ENCODE measurements around the gene CCDC87.

DNA sequence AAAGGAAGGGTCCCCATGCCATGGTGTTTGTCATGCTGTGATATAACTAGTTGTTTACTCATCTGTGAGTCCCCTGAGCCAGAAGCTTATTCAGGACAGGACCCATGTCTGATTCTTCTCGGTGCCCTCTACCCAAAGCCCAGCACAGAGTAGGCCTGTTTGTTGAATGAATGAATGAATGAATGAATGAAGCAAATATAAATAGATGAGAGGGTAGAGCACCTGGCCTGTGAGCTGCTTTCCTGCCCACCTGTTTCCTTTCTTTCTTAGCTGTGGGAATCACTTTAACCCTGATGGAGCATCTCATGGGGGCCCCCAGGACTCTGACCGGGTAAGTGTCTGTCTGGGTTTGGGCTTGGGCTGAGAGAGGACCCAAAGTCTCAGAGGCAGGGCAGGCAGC, 7.4 kb upstream of the CCDC87 start:
- TF ChIP-seq POLR2AphosphoS5 (IDR thresholded peaks at IDR 0.05; ENCODE audit: low read depth, low read length) (no peak), POLR2A (IDR thresholded peaks at IDR 0.05; ENCODE audit: low read depth, low read length) (no peak)

All from GM12892 (cell line).